GM21717 (cell line): ENCODE results near the gene TPP1.

Experiments
- ATAC-seq: cut with Tn5 transposase; IDR thresholded peaks from one replicate; pipeline ENCODE4 v1.9.1; 2021; ENCODE audit warnings: mild to moderate bottlenecking, moderate library complexity; ENCODE audit not compliant: unreplicated experiment

The TPP1 gene

DNA sequence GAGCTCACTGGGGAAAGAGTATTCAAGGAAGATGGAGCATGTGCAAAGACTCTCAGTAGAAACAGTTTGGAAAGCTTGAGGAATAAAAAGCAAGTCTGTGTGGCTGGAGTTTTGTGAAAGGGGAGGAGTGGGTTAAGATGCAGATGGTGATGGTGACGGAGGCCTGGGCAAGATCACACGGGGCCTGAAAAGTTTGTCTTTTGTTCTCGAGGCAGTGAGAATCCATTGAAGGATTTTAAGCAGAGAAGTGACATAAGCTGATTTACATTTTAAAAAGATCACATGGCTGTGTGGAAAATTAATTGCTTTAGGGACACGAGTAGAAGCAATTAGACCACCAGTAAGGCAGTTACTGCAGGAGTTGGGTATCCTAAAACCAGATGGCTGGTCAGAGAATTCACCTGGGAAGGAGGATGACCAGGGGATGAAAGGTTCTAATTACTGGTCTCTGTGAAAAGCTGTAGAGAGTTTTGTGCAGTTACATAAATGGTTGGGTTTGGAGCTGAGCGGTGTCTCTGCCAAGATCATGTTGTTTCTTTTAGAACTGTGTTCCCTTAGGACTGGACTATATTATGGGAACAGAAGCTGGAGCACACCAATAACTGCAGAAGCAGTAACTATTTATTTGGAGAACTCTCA lies 22.9 kb downstream of the TPP1 start:
- ATAC-seq: no peak

DNA sequence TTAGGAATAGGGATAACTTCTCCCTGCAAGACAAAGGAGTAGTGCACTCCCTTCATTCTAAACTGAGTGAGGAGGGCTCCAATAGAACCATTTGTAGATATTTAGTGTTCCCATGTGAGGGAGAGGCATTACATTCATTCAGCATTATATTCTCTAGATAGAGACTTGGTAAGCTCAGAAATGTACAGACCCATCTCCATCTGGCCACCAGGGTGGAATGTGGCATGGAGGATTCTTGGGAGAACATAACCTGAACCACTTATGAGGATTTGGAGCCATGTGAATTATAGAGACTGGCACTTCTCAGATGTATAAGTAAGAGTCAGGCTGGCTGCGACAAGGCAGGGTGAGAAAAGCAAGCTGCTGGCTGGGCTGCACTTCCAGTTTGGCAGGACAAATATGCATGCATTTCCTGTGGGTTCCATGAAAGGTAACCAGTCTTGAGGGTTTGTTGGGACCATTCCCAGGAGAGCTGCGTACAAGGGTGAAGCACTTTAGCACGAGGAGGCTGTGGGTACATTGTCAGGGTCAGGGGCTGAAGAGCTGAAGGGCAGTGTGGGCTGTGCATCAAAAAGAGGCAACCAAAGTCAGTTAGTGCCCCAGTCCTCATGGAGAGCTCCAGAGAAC lies 25.0 kb downstream of the TPP1 start:
- ATAC-seq: no peak

- ATAC-seq: no peak
These were observed 31.2 kb downstream of the TPP1 start for GRCh38 chr11:6588018-6588417.

DNA sequence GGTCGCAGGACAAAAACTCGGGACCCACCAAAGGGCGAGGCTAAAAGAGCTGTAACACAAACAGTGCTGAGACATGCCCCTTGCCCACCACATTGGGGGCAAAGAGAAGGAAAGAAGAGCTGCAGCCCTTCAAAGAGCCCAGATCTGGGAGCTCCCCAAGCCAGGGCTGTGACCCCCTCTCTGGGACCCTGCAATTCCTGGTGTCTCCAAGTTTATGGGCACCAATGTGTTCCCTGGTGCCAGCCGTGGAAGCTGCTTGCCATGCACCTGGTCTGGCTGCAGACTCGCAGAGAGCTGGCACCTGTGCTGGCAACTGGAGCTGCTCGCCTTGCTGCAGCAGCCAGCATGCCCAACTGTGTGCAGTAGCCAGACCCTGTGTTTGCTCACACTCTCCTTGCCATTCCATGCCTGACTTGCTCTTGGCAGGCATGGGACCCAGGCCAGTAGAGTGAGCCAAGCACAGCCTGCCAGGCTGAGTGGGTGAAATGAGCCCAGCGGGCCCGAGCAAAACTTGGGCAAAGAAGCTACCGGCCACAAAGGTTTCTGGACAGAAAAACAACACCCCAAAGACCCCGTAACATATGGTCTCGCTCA lies 31.8 kb downstream of the TPP1 start:
- ATAC-seq: no peak

- ATAC-seq: no peak
These were observed 32.5 kb downstream of the TPP1 start for GRCh38 chr11:6586434-6587359.

DNA sequence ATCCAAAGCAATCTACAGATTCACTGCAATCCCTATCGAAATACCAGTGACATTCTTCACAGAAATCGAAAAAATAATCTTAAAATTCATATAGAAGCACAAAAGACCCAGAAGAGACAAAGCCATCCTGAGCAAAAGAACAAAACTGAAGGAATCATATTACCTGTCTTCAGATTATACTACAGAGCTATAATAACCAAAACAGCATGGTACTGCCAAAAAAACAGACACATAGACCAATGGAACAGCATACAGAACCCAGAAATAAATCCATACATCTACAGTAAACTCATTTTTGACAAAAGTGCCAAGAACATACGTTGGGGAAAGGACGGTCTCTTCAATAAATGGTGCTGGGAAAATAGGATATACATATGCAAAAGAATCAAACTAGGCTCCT lies 34.7 kb downstream of the TPP1 start:
- no peak for ATAC-seq

- ATAC-seq: no peak
These were observed 35.6 kb downstream of the TPP1 start for GRCh38 chr11:6583584-6583983.

DNA sequence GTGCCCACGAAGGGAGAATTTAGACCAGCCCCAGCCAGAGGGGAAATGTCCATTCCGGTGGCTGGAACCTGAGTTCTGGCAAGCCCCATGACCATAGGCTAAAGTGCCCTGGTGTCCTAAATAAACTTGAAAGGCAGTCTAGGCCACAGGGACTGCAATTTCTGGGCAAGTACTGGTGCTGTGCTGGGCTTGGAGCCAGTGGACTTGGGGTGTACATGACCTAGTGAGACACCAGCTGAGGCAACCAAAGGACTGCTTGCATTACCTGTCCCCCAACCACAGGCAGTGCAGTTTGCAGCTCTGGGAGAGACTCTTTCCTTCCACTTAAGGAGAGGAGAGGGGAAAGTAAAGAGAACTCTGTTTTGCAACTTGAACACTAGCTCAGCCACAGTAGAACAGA lies 39.5 kb downstream of the TPP1 start:
- ATAC-seq: no peak

- no peak for ATAC-seq
These were observed 41.1 kb downstream of the TPP1 start for GRCh38 chr11:6578134-6578533.

DNA sequence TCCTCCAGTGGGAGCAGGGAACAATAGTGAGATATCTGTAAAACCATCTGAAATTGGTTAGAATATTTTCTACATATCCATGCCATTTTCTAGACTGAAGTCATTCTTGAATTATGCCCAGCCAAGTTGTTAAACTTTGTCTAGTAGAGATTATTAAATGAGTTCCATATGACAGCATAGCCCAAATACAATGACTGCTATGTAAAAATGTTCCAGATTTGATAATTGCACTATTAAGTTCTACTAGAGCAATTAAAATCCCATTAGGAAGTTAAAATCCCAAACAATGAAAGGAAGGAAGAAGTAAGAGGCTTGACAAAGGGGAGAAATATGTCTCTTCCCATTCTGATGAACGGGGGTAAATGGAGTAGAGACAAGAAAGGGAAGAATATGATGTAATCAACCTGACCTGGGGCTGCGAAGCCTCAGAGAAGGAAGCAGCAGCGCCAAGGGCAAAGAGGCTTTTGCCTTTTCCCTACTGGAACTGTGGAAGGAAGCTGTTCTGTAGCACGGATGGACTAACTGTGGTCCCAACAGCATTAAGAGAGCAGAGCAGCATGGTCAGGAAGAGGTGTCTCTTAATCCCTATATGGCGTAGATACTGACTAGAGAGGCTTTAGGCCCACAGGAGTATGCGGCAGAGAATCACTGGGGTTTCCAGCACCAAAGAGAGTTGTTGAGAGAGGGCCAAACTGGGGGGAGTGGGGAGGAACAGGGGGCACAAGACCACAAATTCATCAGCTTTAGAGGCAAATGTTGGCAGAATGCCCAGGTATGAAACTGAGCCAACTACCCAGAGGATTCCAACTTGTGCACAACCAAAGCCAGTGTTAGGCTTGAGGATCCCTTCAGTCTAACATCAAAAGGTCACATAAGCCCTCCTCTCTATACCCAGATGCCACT lies 42.5 kb downstream of the TPP1 start:
- no peak for ATAC-seq

- no peak for ATAC-seq
These were observed 44.2 kb downstream of the TPP1 start for GRCh38 chr11:6574816-6575715.

GRCh38 chr11:6572215-6572614 lies 47.0 kb downstream of the TPP1 start:
- no peak for ATAC-seq

DNA sequence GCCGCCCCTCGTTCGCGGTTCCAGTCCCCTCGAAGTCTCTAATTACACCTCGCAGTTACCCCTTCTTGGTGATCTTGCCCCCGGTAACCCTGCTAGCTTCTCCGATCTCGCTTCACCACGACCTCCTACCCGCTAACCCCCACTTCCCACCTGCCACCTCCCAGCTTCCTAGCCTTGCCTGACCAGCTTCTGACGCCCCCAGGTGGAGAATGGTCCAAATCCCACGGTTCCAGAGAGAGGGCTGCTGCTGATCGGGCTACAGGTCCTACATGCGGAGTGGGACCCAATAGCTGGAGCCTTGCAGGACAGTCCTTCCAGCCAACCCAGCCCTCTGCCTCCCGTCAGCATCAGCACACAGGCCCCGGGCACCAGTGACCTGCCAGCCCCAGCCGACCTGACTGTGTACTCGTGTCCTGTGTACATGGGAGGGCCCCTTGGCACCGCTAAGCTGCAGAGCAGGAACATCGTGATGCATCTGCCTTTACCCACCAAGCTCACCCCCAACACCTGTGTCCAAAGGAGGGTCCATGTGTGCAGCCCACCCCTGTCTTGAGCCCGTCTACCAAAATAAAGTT lies 47.7 kb downstream of the TPP1 start:
- ATAC-seq: no peak

- no peak for ATAC-seq
These were observed 48.4 kb downstream of the TPP1 start for GRCh38 chr11:6570691-6571427.

GRCh38 chr11:6569706-6570105 lies 49.5 kb downstream of the TPP1 start:
- no peak for ATAC-seq

DNA sequence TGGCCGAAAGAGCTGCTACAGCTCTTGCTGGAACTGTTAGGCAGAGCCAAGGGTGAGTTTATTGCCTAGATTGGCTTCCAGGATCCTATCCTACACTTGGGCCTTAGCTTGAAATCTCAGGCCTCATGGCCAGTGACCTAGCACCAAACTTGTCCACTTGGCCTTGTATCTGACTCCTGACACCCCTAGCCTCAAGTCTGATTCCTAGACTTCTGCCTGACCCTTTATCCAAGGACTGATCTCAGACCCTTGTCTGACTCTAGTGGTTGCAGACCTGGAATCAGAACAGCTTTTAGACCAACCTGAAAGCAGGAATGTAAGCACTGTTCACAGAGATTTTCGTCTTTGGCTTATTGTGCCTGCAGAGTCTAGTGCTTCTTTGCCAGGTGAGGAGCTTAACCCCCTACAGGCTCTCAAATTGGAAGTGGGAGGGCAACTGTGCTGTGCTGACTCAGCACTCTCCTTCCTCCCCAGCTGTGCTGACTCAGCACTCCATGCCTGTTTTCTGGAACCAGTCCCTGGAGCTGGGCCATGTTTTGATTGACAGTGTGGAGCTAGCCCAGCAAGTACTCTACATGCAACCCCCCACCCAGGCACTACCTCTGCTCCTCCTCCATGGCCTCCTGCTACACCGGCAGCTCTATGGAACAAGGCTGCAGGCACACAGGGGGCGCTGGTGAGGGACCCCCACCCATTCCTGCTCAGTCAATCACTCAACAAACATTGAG lies 50.9 kb downstream of the TPP1 start:
- ATAC-seq: no peak

- no peak for ATAC-seq
These were observed 51.9 kb downstream of the TPP1 start for GRCh38 chr11:6567371-6567745.
